ENCODE measurements around the gene SLC35B1. TPM values are rescaled to one million over a fixed set of nuclear protein-coding genes. Genes with fewer than 3 reads are reported as not detected.
A peak's percentile ranks its signal among the peaks of the same experiment; 100 is the strongest.
"Not testable (repeated sequence)": the region's sequence is repeated elsewhere in the genome, so short reads cannot be mapped to it uniquely, and the experiment has no call there.

The SLC35B1 gene
- total and polyA plus RNA-seq, 4 donors = 40.2 to 90.7 (median 72.3) TPM

DNA sequence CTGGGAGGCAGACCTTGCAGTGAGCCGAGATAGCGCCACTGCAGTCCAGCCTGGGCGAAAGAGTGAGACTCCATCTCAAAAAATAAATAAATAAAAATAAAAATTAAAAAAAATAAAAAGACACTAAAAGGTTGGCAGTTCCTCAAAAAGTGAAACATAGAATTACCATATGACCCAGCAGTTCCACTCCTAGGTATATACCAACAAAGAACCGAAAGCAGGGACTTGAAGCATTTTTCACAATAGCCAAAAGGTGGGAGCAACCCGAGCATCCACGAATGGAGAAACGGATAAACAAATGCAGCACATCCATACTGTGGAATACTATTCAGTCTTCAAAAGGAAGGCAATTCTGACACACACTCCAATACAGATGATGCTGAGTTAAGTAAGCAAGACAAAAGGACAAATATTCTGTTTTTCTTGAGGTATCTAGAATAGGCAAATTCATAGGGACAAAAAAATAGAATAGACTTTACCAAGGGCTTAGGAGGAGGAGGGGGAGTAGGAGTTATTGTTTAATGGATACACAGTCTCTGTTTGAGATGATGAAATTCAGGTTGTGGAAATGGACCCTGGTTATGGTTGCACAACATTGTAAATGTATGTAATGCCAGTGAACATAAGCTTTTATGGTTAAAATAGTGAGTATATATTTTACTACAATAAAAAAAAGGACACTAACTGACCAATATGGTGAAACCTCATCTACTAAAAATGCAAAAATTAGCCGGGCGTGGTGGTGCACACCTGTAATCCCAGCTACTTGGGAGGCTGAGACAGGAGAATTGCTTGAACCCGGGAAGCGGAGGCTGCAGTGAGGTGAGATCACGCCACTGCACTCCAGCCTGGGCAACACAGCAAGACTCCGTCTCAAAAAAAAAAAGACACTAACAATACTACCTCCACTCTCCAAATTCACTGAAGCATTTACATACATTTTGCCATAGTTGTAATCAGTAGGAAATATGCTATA, 27.0 kb upstream of the SLC35B1 start:
- Histone ChIP-seq H3K4me3 (ENCODE audit: low read depth, low read length) (no peak overlapping the region), H3K9me3 (ENCODE audit: control insufficient read depth, insufficient read depth, low read length) (no peaks in the 10 kb centered on the region), H3K27ac (ENCODE audit: low read depth, low read length) (no peak overlapping the region), H3K27me3 (ENCODE audit: control insufficient read depth, insufficient read depth, low read length) (no peaks in the 10 kb centered on the region), H3K36me3 (ENCODE audit: control insufficient read depth, insufficient read depth, low read length) (no peaks in the 10 kb centered on the region), H3K4me1 (ENCODE audit: control insufficient read depth, insufficient read depth, low read length) (peaks cover 10% of the 10 kb centered on the region)
- DNase-seq (ENCODE audit: low read depth in 4 of 6, low spot score in 6 of 6) = no peak
- WGBS (ENCODE audit: insufficient coverage) = no CpG with 5 or more reads among the region's 13 CpGs

DNA sequence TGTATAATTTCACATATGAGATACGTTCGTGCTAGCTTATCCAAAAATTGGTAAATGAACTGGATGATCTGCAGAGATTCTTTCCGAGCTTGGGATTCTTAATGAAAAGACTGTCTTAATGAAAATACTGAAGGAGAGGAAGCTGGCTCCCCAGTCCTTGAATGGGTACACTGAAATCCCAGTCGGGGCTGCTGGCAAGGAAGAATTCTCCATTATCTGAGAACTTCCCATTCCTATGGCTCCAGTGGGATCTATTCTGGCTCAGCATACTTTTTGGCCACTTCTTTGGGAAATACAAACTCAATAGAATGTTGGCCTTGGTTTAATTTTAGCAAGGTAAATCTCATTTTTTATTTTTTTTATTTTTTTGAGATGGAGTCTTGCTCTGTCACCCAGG, 23.7 kb upstream of the SLC35B1 start:
- no peak overlapping the region for H3K27ac ChIP-seq (ENCODE audit: low read depth, low read length)

DNA sequence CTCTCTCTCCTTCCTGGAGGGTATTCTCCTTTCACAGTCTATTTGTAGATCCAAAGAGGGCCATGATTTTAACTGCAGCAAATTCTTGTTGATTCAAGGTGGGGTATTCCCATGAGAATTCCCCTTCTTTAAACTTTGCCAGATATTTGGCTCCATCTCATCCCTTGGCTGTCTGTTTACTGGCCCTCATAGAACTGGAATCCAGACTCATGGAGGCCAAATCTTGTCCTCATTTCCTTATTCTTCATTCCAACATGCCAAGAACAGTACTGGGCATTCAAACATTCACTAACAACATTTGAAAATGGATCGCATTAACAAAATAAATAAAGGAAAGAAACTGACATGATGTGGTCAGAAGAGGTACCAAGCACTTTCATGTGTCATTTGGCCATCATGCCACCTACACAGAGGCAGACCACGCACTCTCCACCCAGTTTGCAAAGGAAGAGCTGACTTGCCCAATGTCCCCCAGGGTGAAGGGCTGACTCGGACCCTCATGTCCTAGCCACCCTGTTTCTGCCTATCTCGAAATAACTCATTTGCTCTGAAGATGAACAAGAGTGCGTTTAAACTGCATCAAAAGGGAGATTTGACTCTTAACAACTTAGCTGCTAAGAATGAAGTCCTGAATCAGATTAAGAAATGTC, 23.1 kb upstream of the SLC35B1 start:
- DNase-seq (ENCODE audit: low read depth in 4 of 6, low spot score in 6 of 6) = no peak
- no peaks in the 10 kb centered on the region for H3K9me3 ChIP-seq (ENCODE audit: control insufficient read depth, insufficient read depth, low read length)
- 90% methylated on average over 4 of the region's 5 CpGs for WGBS (ENCODE audit: insufficient coverage)
- no peaks in the 10 kb centered on the region for H3K36me3 ChIP-seq (ENCODE audit: control insufficient read depth, insufficient read depth, low read length)
- H3K27me3 ChIP-seq (ENCODE audit: control insufficient read depth, insufficient read depth, low read length) = no peaks in the 10 kb centered on the region
- peak overlapping the region; percentile 53 for H3K27ac ChIP-seq (ENCODE audit: low read depth, low read length)
- H3K4me1 ChIP-seq (ENCODE audit: control insufficient read depth, insufficient read depth, low read length) = peaks cover 10% of the 10 kb centered on the region
- no peak overlapping the region for H3K4me3 ChIP-seq (ENCODE audit: low read depth, low read length)

More for the DNA sequence above, 23.7 kb upstream of the SLC35B1 start:
- no peak for DNase-seq (ENCODE audit: low read depth in 4 of 6, low spot score in 6 of 6)
- peaks cover 10% of the 10 kb centered on the region for H3K4me1 ChIP-seq (ENCODE audit: control insufficient read depth, insufficient read depth, low read length)
- WGBS (ENCODE audit: insufficient coverage) = 73% methylated on average over 4 of the region's 4 CpGs
- no peaks in the 10 kb centered on the region for H3K36me3 ChIP-seq (ENCODE audit: control insufficient read depth, insufficient read depth, low read length)
- H3K9me3 ChIP-seq (ENCODE audit: control insufficient read depth, insufficient read depth, low read length) = no peaks in the 10 kb centered on the region
- no peaks in the 10 kb centered on the region for H3K27me3 ChIP-seq (ENCODE audit: control insufficient read depth, insufficient read depth, low read length)
- no peak overlapping the region for H3K4me3 ChIP-seq (ENCODE audit: low read depth, low read length)

DNA sequence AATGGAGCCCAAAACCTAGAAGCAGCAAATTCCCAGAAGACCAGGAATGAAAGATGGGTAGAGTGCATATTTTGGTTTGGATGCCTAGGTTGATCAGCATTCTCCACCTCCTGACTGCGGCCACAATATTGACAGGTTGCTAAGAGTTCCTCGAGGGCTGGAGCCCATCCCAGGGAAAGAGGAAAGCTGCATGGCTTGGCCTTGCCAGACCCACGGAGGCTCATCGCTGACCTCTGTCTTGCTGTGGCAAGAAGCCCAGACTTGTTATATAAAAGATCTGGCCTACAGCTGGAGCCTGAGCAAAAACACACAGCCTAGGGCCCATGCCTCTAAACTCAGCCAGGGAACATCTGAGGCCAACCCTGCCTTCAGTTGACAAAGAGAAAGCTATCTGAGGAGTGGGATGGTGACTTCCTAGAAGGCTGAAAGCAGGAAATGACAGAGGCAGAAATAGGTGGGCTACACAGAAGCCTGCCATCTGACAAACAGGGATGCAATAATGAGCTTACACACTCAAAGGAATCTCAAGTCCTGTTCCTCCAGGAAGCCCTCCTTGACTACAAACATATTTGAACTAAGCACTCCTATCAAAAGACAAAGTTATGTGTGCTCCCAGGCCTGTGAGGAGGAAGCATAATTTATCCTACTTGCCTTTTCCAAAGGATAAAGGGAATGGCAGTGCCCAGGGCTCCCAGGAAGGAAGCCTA, 22.5 kb upstream of the SLC35B1 start:
- Histone ChIP-seq H3K36me3 (ENCODE audit: control insufficient read depth, insufficient read depth, low read length) (no peaks in the 10 kb centered on the region), H3K27me3 (ENCODE audit: control insufficient read depth, insufficient read depth, low read length) (no peaks in the 10 kb centered on the region), H3K27ac (ENCODE audit: low read depth, low read length) (peak overlapping the region; percentile 53), H3K4me1 (ENCODE audit: control insufficient read depth, insufficient read depth, low read length) (peaks cover 10% of the 10 kb centered on the region), H3K4me3 (ENCODE audit: low read depth, low read length) (no peak overlapping the region), H3K9me3 (ENCODE audit: control insufficient read depth, insufficient read depth, low read length) (no peaks in the 10 kb centered on the region)
- 44% methylated on average over 4 of the region's 4 CpGs for WGBS (ENCODE audit: insufficient coverage)
- peak in 5 of 6 donors; percentile 19 to 86 (median 36) for DNase-seq (ENCODE audit: low read depth in 4 of 6, low spot score in 6 of 6)

DNA sequence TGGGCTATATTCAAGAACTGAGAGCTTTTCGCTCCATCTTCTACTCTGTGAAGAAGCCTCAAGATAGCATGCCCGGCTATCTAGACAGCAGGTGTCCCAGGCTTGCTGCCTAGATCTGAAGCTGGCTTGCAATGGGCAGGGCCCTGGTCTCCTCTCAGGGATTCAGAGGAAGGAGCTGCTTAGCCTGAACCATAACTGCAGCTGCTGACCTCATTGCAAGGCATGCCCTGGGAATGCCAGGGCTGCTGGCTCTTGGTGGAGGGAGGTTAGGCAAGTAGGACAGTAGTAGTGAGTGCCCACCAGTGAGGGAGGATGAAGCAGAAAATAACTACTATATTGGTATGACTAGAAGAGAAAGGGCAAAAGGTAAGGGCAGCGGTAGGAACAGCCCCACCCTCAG, 21.3 kb upstream of the SLC35B1 start:
- no peaks in the 10 kb centered on the region for H3K27me3 ChIP-seq (ENCODE audit: control insufficient read depth, insufficient read depth, low read length)
- WGBS (ENCODE audit: insufficient coverage) = 90% methylated on average over 3 of the region's 3 CpGs
- no peaks in the 10 kb centered on the region for H3K9me3 ChIP-seq (ENCODE audit: control insufficient read depth, insufficient read depth, low read length)
- no peak for DNase-seq (ENCODE audit: low read depth in 4 of 6, low spot score in 6 of 6)
- no peak overlapping the region for H3K27ac ChIP-seq (ENCODE audit: low read depth, low read length)
- H3K4me1 ChIP-seq (ENCODE audit: control insufficient read depth, insufficient read depth, low read length) = peaks cover 10% of the 10 kb centered on the region
- no peaks in the 10 kb centered on the region for H3K36me3 ChIP-seq (ENCODE audit: control insufficient read depth, insufficient read depth, low read length)
- H3K4me3 ChIP-seq (ENCODE audit: low read depth, low read length) = no peak overlapping the region

DNA sequence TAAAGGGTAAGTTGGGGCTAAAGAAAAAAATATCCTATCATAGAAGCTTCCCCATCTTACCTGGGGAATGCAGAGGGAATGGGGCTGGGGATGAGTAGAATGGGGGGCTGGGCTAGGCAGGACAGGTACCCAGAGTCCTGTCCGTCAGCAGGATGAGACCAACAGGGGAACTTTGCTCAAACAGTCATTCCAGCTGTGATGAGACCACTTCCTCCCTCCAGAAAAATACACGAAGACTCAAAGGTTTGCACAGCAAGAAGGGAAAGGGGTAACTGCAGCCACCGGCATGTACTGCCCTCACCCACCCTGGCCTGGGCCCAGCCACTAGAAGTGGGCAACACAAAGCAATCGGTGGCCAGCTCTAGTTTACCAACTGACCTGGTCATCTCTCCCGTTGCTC, 20.7 kb upstream of the SLC35B1 start:
- Histone ChIP-seq H3K9me3 (ENCODE audit: control insufficient read depth, insufficient read depth, low read length) (no peaks in the 10 kb centered on the region), H3K27ac (ENCODE audit: low read depth, low read length) (no peak overlapping the region), H3K36me3 (ENCODE audit: control insufficient read depth, insufficient read depth, low read length) (no peaks in the 10 kb centered on the region), H3K4me1 (ENCODE audit: control insufficient read depth, insufficient read depth, low read length) (peaks cover 10% of the 10 kb centered on the region), H3K4me3 (ENCODE audit: low read depth, low read length) (no peak overlapping the region), H3K27me3 (ENCODE audit: control insufficient read depth, insufficient read depth, low read length) (no peaks in the 10 kb centered on the region)
- DNase-seq (ENCODE audit: low read depth in 4 of 6, low spot score in 6 of 6) = no peak
- WGBS (ENCODE audit: insufficient coverage) = 81% methylated on average over 5 of the region's 5 CpGs

DNA sequence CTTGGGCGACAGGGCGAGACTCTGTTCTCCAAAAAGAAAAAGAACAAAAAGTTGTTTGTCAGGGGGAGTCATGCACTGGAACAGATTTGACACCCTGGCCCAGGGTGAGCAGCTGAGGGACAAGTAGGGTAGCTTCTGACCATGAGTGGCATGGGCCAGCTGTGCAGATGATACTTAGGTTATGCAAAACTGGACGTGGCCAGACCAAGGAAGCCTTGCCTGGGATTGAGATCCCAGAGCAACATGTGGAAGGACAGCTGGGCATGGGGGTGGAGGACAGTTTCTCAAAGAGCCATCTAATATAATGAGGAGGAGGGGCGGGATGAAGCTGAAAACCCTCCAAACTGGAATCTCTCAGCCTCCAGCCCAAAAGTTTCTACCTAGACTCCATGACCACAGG, 19.6 kb upstream of the SLC35B1 start:
- Histone ChIP-seq H3K4me3 (ENCODE audit: low read depth, low read length) (no peak overlapping the region), H3K9me3 (ENCODE audit: control insufficient read depth, insufficient read depth, low read length) (no peaks in the 10 kb centered on the region), H3K27ac (ENCODE audit: low read depth, low read length) (no peak overlapping the region), H3K36me3 (ENCODE audit: control insufficient read depth, insufficient read depth, low read length) (no peaks in the 10 kb centered on the region), H3K4me1 (ENCODE audit: control insufficient read depth, insufficient read depth, low read length) (peaks cover 10% of the 10 kb centered on the region), H3K27me3 (ENCODE audit: control insufficient read depth, insufficient read depth, low read length) (no peaks in the 10 kb centered on the region)
- DNase-seq (ENCODE audit: low read depth in 4 of 6, low spot score in 6 of 6) = no peak
- 94% methylated on average over 3 of the region's 4 CpGs for WGBS (ENCODE audit: insufficient coverage)

DNA sequence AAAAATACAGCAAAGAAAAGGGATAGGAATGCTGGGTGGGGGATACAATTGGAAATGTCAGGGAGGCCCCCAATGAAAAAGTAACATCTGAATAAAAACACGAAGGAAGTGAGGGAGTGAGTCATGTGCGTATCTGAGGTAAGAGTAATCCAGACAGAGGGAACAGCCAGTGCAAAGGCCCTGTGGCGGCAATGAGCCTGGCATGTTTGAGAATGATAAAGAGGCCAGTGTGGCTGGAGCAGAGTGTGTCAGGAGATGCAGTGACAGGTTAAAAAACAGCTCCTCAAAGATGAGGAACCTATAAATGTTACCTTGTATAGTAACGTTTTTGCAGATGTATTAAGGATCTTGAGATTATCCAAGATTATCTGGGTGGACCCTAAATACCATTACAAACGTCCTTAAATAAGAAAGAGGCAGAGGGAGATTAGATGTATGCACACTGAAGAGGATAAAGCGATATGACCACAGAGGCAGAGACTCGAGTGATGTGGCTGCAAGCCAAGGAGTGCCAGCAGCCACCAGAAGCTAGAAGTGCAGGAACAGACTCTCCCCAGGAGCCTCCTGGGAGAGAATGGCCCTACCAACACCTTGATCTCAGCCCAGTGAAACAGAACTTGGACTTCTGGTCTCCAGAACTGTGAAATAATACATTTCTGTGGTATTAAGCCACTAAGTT, 17.8 kb upstream of the SLC35B1 start:
- no peak overlapping the region for H3K27ac ChIP-seq (ENCODE audit: low read depth, low read length)
- H3K4me1 ChIP-seq (ENCODE audit: control insufficient read depth, insufficient read depth, low read length) = peaks cover 7% of the 10 kb centered on the region
- 98% methylated on average over 5 of the region's 7 CpGs for WGBS (ENCODE audit: insufficient coverage)
- H3K9me3 ChIP-seq (ENCODE audit: control insufficient read depth, insufficient read depth, low read length) = no peaks in the 10 kb centered on the region
- no peak for DNase-seq (ENCODE audit: low read depth in 4 of 6, low spot score in 6 of 6)
- peaks cover 5% of the 10 kb centered on the region for H3K36me3 ChIP-seq (ENCODE audit: control insufficient read depth, insufficient read depth, low read length)
- no peaks in the 10 kb centered on the region for H3K27me3 ChIP-seq (ENCODE audit: control insufficient read depth, insufficient read depth, low read length)
- no peak overlapping the region for H3K4me3 ChIP-seq (ENCODE audit: low read depth, low read length)

DNA sequence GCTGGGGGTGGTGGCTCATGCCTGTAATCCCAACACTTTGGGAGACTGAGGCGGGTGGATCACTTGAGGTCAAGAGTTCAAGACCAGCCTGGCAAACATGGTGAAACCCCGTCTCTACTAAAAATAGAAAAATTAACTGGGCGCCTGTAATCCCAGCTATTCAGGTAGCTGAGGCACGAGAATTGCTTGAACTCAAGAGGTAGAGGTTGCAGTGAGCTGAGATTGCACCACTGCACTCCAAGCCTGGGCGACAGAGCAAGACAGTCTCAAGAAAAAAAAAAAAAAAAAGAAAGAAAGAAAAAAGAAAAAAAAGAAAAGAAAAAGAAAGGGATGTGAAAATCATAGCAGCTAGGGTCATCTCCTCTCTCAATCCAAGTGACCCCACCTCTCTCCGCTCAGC, 16.8 kb upstream of the SLC35B1 start:
- not testable (repeated sequence) for H3K9me3 ChIP-seq (ENCODE audit: control insufficient read depth, insufficient read depth, low read length); DNase-seq (ENCODE audit: low read depth in 4 of 6, low spot score in 6 of 6); H3K4me3 ChIP-seq (ENCODE audit: low read depth, low read length); H3K27me3 ChIP-seq (ENCODE audit: control insufficient read depth, insufficient read depth, low read length); H3K36me3 ChIP-seq (ENCODE audit: control insufficient read depth, insufficient read depth, low read length); H3K27ac ChIP-seq (ENCODE audit: low read depth, low read length); H3K4me1 ChIP-seq (ENCODE audit: control insufficient read depth, insufficient read depth, low read length)
- WGBS (ENCODE audit: insufficient coverage) = 100% methylated on average over 4 of the region's 6 CpGs

All from spinal cord (tissue), 10 donors.